KMS-11 (cell line): ENCODE results near the gene RRP8.

Source experiments
- H2AFZ ChIP-seq: fragments of 200-600 bp; sonication (generic); 2 replicates; pipeline ENCODE4 v1.6.1; 2016; ENCODE audit warnings: antibody characterized with exemption, mixed run types, low read depth
- H3K27ac ChIP-seq: fragments of 200-600 bp; sonication (generic); 2 replicates; pipeline ENCODE4 v1.6.1; 2016; ENCODE audit warnings: mild to moderate bottlenecking, mixed run types
- H3K27me3 ChIP-seq: fragments of 200-600 bp; sonication (generic); 2 replicates; pipeline ENCODE4 v1.6.1; 2017; ENCODE audit warnings: mild to moderate bottlenecking, low read depth, mixed run types, moderate library complexity; ENCODE audit not compliant: insufficient read depth
- H3K36me3 ChIP-seq: fragments of 200-600 bp; sonication (generic); 2 replicates; pipeline ENCODE4 v1.6.1; 2017; ENCODE audit warnings: mild to moderate bottlenecking, mixed run types; ENCODE audit not compliant: insufficient read depth
- H3K4me1 ChIP-seq: fragments of 200-600 bp; sonication (generic); 2 replicates; pipeline ENCODE4 v1.6.1; 2016; ENCODE audit warnings: mild to moderate bottlenecking, low read depth, mixed run types; ENCODE audit not compliant: poor library complexity, severe bottlenecking
- H3K4me2 ChIP-seq: fragments of 200-600 bp; sonication (generic); 2 replicates; pipeline ENCODE4 v1.7.0; 2016; ENCODE audit warnings: mild to moderate bottlenecking, mixed run types
- H3K4me3 ChIP-seq: fragments of 200-600 bp; sonication (generic); IDR thresholded peaks from 2 replicates; pipeline ENCODE4 v1.6.1; 2017; ENCODE audit warnings: low read depth, low read length, mixed read lengths; ENCODE audit not compliant: insufficient read depth
- H3K79me2 ChIP-seq: fragments of 200-600 bp; sonication (generic); 2 replicates; pipeline ENCODE4 v1.6.1; 2016; ENCODE audit warnings: low read depth, mixed run types; ENCODE audit not compliant: insufficient read depth
- H3K9ac ChIP-seq: fragments of 200-600 bp; sonication (generic); 2 replicates; pipeline ENCODE4 v1.6.1; 2016; ENCODE audit warnings: mild to moderate bottlenecking, mixed run types
- H4K20me1 ChIP-seq: fragments of 200-600 bp; sonication (generic); 2 replicates; pipeline ENCODE4 v1.6.1; 2016; ENCODE audit warnings: mild to moderate bottlenecking, mixed run types; ENCODE audit not compliant: insufficient read depth
- CTCF ChIP-seq: fragments of 200-600 bp; sonication (generic); conservative IDR thresholded peaks from 2 replicates; pipeline ENCODE4 v1.6.1; 2017; ENCODE audit warnings: low read depth, mild to moderate bottlenecking, antibody characterized with exemption, low read length, moderate library complexity, mixed read lengths

Gene RRP8

DNA sequence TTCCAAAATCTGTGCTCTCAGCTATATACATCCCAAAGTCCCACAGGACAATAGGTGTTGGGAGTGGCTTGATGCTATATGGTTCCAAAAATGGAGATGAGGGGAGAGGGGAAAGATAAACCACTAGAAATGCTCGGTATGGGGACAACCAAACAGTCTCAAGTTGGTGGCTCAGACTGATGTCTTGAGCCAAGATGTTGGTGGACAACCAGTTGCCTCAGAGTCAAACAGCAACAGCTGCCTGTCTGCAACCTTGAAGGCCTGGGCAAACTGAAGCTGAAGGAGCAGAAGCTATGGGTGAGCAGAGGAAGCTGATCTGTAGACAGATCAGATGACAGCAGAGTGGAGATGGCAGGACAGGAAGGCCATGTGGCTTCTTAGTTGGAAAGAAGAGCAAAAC, 4.0 kb downstream of the RRP8 start:
- H3K9ac ChIP-seq: no peak overlapping the region
- no peak for TF ChIP-seq CTCF
- no peaks in the 10 kb centered on the region; the same call in 1 of the 2 replicates for H3K36me3 ChIP-seq
- H3K4me2 ChIP-seq: no peak overlapping the region
- peaks cover 46% of the 10 kb centered on the region for H3K79me2 ChIP-seq
- H3K4me3 ChIP-seq: no peak overlapping the region
- no peaks in the 10 kb centered on the region for H3K27me3 ChIP-seq
- H3K27ac ChIP-seq: no peak overlapping the region
- peaks cover 7% of the 10 kb centered on the region for H3K4me1 ChIP-seq
- H4K20me1 ChIP-seq: no peaks in the 10 kb centered on the region
- H2AFZ ChIP-seq: no peak overlapping the region

- Histone ChIP-seq H4K20me1 (no peaks in the 10 kb centered on the region), H2AFZ (no peak overlapping the region), H3K4me1 (peaks cover 6% of the 10 kb centered on the region), H3K4me3 (no peak overlapping the region), H3K4me2 (no peak overlapping the region), H3K27me3 (no peaks in the 10 kb centered on the region), H3K27ac (no peak overlapping the region), H3K36me3 (no peaks in the 10 kb centered on the region; the same call in 1 of the 2 replicates), H3K9ac (no peak overlapping the region), H3K79me2 (peaks cover 40% of the 10 kb centered on the region)
- no peak for TF ChIP-seq CTCF
Observed at GRCh38 chr11:6598555-6598954, 4.9 kb downstream of the RRP8 start.

DNA sequence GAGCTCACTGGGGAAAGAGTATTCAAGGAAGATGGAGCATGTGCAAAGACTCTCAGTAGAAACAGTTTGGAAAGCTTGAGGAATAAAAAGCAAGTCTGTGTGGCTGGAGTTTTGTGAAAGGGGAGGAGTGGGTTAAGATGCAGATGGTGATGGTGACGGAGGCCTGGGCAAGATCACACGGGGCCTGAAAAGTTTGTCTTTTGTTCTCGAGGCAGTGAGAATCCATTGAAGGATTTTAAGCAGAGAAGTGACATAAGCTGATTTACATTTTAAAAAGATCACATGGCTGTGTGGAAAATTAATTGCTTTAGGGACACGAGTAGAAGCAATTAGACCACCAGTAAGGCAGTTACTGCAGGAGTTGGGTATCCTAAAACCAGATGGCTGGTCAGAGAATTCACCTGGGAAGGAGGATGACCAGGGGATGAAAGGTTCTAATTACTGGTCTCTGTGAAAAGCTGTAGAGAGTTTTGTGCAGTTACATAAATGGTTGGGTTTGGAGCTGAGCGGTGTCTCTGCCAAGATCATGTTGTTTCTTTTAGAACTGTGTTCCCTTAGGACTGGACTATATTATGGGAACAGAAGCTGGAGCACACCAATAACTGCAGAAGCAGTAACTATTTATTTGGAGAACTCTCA, 7.1 kb downstream of the RRP8 start:
- no peak overlapping the region for H3K4me3 ChIP-seq
- H3K79me2 ChIP-seq: peaks cover 19% of the 10 kb centered on the region
- H3K9ac ChIP-seq: no peak overlapping the region
- H3K4me1 ChIP-seq: no peaks in the 10 kb centered on the region
- H4K20me1 ChIP-seq: no peaks in the 10 kb centered on the region
- no peak for TF ChIP-seq CTCF
- no peak overlapping the region for H3K27ac ChIP-seq
- no peaks in the 10 kb centered on the region for H3K27me3 ChIP-seq
- H3K4me2 ChIP-seq: no peak overlapping the region
- no peak overlapping the region for H2AFZ ChIP-seq
- H3K36me3 ChIP-seq: no peaks in the 10 kb centered on the region; the same call in 1 of the 2 replicates

GRCh38 chr11:6594142-6594768, 9.2 kb downstream of the RRP8 start:
- Histone ChIP-seq H3K4me2 (no peak overlapping the region), H3K36me3 (no peaks in the 10 kb centered on the region)
- no peak for TF ChIP-seq CTCF

More at GRCh38 chr11:6594142-6594768, 9.2 kb downstream of the RRP8 start:
- no peaks in the 10 kb centered on the region for H3K4me1 ChIP-seq
- H3K79me2 ChIP-seq: 0 out of 2 replicates have a peak, but pooled peaks cover 3% of the 10 kb centered on the region
- H4K20me1 ChIP-seq: no peaks in the 10 kb centered on the region
- no peak overlapping the region for H2AFZ ChIP-seq
- H3K4me3 ChIP-seq: no peak overlapping the region
- no peak overlapping the region for H3K27ac ChIP-seq
- H3K27me3 ChIP-seq: no peaks in the 10 kb centered on the region
- H3K9ac ChIP-seq: no peak overlapping the region
